Loucy (cell line): ENCODE data around the gene TTC21A.

Experiments used
- CTCF ChIP-seq: fragments of 200-600 bp; sonication (generic); conservative IDR thresholded peaks from 2 replicates; pipeline ENCODE4 v1.5.1; 2014; ENCODE audit warnings: mild to moderate bottlenecking, antibody characterized with exemption, low read length
- EZH2phosphoT487 ChIP-seq: fragments of 200-600 bp; IDR thresholded peaks from 2 replicates; pipeline ENCODE4 v1.6.1; 2018; ENCODE audit warnings: antibody characterized with exemption, mild to moderate bottlenecking, moderate library complexity, borderline replicate concordance

GRCh38 chr3:39146083-39146501 lies 38.6 kb downstream of the TTC21A start:
- TF ChIP-seq CTCF (no peak), EZH2phosphoT487 (no peak)
